ENCODE measurements around the gene TMEM134. TPM values are rescaled to one million over a fixed set of nuclear protein-coding genes. Genes with fewer than 3 reads are reported as not detected.
A peak's percentile ranks its signal among the peaks of the same experiment; 100 is the strongest.

TMEM134 gene
- total RNA-seq, 1 donor from 2014 or later, result 38.0 TPM

DNA sequence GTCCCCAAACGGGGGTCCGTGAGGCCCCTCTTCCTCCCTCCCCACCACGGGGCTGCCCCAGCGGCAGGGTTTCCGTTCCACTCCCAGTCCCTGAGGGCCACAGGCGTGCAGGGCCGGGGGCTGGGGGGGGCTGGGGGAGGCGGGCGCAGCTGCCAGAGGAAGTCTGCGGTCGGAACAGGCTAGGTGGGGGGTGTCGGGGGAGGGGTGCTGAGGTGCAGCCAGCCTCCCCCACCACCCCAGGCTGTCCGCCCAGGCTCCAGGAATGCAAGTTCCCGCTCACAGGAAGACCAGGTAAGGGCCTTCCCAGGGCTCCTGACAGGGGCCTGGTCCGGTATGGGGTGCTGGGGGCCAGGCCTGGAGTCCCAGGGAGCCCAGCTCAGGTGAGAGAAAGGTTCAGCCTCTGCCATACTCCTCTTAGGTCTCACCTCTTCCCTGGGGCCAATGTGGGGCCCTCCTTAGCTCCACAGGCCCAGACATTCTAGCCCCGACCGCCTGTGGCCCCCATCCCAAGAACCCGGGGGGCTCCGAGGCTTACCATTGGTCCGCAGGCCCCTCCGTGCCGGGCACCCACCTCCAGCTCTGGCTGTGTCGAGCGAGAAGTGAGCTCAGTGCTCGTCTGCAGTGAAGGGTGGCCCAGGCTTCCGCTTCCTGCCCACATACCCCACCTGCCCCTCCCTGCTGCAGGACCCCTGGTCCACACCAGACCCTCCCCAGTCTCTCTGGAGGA is 31.8 kb downstream of the TMEM134 start, which contains the start of gene PTPRCAP:
Gene PTPRCAP (minus strand): TSS at position 601 of the 727 bp plus-strand sequence. CDS start 63 bp downstream, at position 538.
- peaks cover 9% of the 10 kb centered on the region for H3K4me1 Mint-ChIP-seq (ENCODE audit: low read depth, unreplicated experiment)
- Histone ChIP-seq H3K4me2 (ENCODE audit: low read length) (peak within 1 kb of the TSS; percentile 19), H3K9ac (ENCODE audit: low read length) (no peak within 1 kb of the TSS), H3K4me1 (ENCODE audit: insufficient read depth, low read length) (peaks cover 14% of the 10 kb centered on the region), H2AFZ (ENCODE audit: low read depth, low read length) (no peak within 1 kb of the TSS), H3K27ac (ENCODE audit: low read depth, low read length) (no peak within 1 kb of the TSS), H3K79me2 (ENCODE audit: insufficient read depth, low read length) (peaks cover 7% of the 10 kb centered on the region), H4K20me1 (ENCODE audit: insufficient read depth, low read length) (peaks cover 13% of the 10 kb centered on the region), H3K27me3 (ENCODE audit: insufficient read depth, low read length) (no peaks in the 10 kb centered on the region), H3K4me3 (ENCODE audit: insufficient read depth, low read depth, low read length) (no peak within 1 kb of the TSS), H3K9me3 (ENCODE audit: insufficient read depth, low read depth, low read length) (no peaks in the 10 kb centered on the region), H3K36me3 (ENCODE audit: insufficient read depth, low read length) (peaks cover 6% of the 10 kb centered on the region)
- FAIRE-seq (no peak), DNase-seq (ENCODE audit: low read depth) (no peak)
- TF ChIP-seq, protein P1, sequence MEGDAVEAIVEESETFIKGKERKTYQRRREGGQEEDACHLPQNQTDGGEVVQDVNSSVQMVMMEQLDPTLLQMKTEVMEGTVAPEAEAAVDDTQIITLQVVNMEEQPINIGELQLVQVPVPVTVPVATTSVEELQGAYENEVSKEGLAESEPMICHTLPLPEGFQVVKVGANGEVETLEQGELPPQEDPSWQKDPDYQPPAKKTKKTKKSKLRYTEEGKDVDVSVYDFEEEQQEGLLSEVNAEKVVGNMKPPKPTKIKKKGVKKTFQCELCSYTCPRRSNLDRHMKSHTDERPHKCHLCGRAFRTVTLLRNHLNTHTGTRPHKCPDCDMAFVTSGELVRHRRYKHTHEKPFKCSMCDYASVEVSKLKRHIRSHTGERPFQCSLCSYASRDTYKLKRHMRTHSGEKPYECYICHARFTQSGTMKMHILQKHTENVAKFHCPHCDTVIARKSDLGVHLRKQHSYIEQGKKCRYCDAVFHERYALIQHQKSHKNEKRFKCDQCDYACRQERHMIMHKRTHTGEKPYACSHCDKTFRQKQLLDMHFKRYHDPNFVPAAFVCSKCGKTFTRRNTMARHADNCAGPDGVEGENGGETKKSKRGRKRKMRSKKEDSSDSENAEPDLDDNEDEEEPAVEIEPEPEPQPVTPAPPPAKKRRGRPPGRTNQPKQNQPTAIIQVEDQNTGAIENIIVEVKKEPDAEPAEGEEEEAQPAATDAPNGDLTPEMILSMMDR (IDR thresholded peaks at IDR 0.05; ENCODE audit: insufficient read depth, low read depth, low read length), result no peak
- TF ChIP-seq EZH2 (IDR thresholded peaks at IDR 0.05; ENCODE audit: insufficient read depth, low read length), result no peak
- H3K36me3 Mint-ChIP-seq (ENCODE audit: low read depth, unreplicated experiment), result peaks cover 5% of the 10 kb centered on the region
- H3K4me3 Mint-ChIP-seq (ENCODE audit: unreplicated experiment), result peak within 1 kb of the TSS; percentile 62
- peak within 1 kb of the TSS; percentile 55 for H3K27ac Mint-ChIP-seq (ENCODE audit: unreplicated experiment)
- H3K27me3 Mint-ChIP-seq (ENCODE audit: low read depth, unreplicated experiment), result no peaks in the 10 kb centered on the region
- no peaks in the 10 kb centered on the region for H3K9me3 Mint-ChIP-seq (ENCODE audit: unreplicated experiment)

DNA sequence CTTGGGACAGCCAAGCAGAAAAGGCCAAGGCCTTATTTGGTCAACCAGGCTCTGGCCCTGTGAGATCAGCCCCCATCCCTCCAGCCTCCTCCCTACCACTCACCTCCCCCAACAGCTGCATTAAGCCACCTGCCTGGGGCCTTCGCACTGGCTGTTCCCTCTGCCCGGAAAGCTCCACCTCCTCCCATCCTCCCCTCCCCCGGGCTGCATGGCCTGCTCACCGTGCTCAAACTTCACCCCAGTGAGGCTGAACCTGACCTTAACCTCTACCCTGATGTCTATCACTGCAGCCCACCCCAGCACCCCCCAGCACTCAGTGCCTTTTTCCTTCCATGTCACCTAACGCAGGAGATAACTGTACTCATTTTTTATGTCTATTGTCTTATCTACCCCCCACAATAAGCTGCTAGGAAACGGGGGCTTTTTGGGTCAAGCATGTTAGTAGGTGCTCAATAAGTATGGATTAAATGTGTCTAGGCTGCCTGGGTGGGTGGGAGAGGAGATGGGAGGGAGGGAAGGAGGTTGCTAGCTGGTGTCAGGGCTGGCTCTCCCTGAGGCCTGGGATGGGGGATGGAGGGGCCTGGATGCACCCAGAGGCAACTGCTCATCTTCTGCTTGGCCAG is 32.5 kb downstream of the TMEM134 start:
- H3K9me3 Mint-ChIP-seq (ENCODE audit: unreplicated experiment), result no peaks in the 10 kb centered on the region

More for the DNA sequence above, 32.5 kb downstream of the TMEM134 start:
- H3K9me3 ChIP-seq (ENCODE audit: insufficient read depth, low read depth, low read length), result no peaks in the 10 kb centered on the region
- FAIRE-seq (no peak), DNase-seq (ENCODE audit: low read depth) (no peak)
- H3K4me2 ChIP-seq (ENCODE audit: low read length), result peak overlapping the region; percentile 19
- peaks cover 9% of the 10 kb centered on the region for H3K36me3 Mint-ChIP-seq (ENCODE audit: low read depth, unreplicated experiment)
- H3K4me3 Mint-ChIP-seq (ENCODE audit: unreplicated experiment), result peak overlapping the region; percentile 62
- no peaks in the 10 kb centered on the region for H3K27me3 Mint-ChIP-seq (ENCODE audit: low read depth, unreplicated experiment)
- H3K9ac ChIP-seq (ENCODE audit: low read length), result no peak overlapping the region
- peaks cover under 1% of the 10 kb centered on the region for H3K79me2 ChIP-seq (ENCODE audit: insufficient read depth, low read length)
- H4K20me1 ChIP-seq (ENCODE audit: insufficient read depth, low read length), result peaks cover 9% of the 10 kb centered on the region
- no peak overlapping the region for H2AFZ ChIP-seq (ENCODE audit: low read depth, low read length)
- peaks cover 13% of the 10 kb centered on the region for H3K4me1 ChIP-seq (ENCODE audit: insufficient read depth, low read length)
- H3K36me3 ChIP-seq (ENCODE audit: insufficient read depth, low read length), result peaks cover 8% of the 10 kb centered on the region
- H3K27ac ChIP-seq (ENCODE audit: low read depth, low read length), result no peak overlapping the region
- H3K27me3 ChIP-seq (ENCODE audit: insufficient read depth, low read length), result no peaks in the 10 kb centered on the region
- H3K4me3 ChIP-seq (ENCODE audit: insufficient read depth, low read depth, low read length), result no peak overlapping the region
- TF ChIP-seq EZH2 (IDR thresholded peaks at IDR 0.05; ENCODE audit: insufficient read depth, low read length), result no peak
- TF ChIP-seq, protein P1 (IDR thresholded peaks at IDR 0.05; ENCODE audit: insufficient read depth, low read depth, low read length), result no peak
- H3K27ac Mint-ChIP-seq (ENCODE audit: unreplicated experiment), result peak overlapping the region; percentile 55
- peaks cover 7% of the 10 kb centered on the region for H3K4me1 Mint-ChIP-seq (ENCODE audit: low read depth, unreplicated experiment)
